Midbrain (tissue), 1 donor: ENCODE results near the gene GSE1.
A peak's percentile ranks its signal among the peaks of the same experiment; 100 is the strongest.

Experiments
- DNase-seq: peaks from one replicate; lab custom pipeline; 2025; lab: John Stamatoyannopoulos, UW

The GSE1 gene

DNA sequence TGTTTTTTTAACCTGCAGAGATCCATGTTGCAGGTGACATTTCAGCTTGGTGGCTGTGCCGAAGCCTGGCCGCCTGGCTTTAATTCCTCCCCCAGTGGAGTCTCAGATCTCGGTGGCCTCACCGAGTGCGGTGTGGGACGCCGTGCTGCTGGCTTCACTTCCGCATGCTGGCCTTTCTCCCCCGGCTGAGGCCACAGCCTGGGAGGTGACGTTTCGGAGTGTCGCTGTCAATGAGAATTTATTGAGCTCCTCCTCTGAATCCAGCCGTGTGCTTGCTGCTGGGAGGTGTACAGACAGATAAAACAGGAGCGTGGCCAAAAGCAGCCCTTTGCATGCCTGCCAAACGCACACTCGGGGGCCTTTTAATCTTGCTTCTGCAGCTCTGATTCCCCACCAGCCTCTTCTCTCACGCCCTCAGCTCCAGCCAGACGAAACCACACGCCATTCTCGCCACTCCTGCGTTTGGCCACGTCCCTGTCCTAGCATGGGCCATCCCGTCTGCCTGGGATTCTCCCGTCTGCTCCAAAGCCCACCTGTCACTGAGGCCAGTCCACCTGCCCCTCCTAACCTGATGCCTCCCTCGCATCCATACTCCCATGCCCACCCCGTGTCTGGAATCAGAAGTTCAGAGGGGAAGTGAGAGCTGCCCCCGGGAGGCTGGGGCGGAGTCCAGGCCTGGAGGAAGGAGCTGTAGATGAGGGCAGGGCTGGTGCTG, 3.6 kb downstream of the GSE1 start:
- DNase-seq: peak; percentile 21

DNA sequence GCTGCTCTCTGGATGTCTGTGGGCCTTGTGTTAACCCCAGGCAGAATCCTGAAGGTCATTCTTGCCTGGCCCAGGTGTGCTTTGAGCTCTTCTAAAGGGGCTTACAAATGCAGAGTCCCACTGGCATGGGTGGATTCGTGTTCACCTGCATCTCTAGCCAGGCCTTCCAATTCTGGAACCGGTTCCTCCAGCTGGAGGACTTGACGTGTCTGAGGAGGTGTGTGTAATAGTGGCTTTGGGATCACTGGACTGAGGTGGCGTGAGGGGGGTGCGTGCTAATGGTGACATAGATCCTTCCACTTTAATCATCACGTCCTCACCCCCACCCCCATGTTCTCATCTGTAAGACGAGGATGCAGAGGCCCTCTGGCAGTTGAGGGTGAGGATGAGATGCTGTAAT, 4.8 kb downstream of the GSE1 start:
- no peak for DNase-seq

- no peak for DNase-seq
Measured at GRCh38 chr16:85618521-85618920, 5.4 kb downstream of the GSE1 start.

GRCh38 chr16:85619101-85619891, 6.2 kb downstream of the GSE1 start:
- DNase-seq: no peak

GRCh38 chr16:85620374-85620773, 7.3 kb downstream of the GSE1 start:
- no peak for DNase-seq

GRCh38 chr16:85621698-85622428, 8.7 kb downstream of the GSE1 start:
- no peak for DNase-seq

DNA sequence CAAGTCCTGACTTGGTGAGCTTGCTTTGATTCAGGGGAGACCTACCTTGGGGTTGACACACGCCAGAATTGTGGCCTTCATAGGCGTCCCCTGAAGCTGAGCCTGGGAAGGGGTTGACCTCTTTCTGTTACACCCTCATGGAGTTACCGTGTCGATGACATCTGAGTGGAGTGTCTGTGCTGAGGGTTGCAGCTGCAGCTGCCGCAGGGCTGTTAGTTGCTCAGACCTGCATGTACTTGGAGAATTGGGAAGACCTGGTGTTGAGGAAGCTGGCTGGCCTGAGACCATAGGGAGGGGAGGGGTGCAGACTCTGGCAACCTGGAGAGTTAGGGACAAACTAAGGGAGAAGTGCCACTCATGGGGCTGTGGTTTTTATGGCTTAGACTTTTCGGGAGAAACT, 9.6 kb downstream of the GSE1 start:
- DNase-seq: no peak

GRCh38 chr16:85623250-85623649, 10.1 kb downstream of the GSE1 start:
- no peak for DNase-seq

- no peak for DNase-seq
Measured at GRCh38 chr16:85623997-85624601, 11.0 kb downstream of the GSE1 start.

DNA sequence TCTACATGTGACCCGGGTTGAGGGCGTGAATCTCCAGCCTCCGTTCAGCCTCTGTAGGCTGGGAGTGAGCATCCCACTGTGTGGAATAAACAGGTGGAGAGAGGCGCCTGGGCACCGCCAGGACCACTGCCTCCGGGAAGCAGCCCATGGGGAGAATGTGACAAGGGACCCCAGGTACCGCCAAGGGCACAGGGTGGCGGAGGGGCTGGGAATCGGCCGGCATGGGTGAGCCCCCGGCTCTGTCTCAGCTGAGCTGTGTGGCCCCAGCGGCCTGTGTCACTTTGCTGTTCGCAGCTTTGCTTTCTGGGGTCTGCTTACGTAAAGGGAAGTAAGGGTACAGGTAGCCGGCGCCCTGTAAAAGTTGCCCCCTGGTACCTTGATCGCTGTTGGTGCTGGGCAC, 11.5 kb downstream of the GSE1 start:
- DNase-seq: no peak

DNA sequence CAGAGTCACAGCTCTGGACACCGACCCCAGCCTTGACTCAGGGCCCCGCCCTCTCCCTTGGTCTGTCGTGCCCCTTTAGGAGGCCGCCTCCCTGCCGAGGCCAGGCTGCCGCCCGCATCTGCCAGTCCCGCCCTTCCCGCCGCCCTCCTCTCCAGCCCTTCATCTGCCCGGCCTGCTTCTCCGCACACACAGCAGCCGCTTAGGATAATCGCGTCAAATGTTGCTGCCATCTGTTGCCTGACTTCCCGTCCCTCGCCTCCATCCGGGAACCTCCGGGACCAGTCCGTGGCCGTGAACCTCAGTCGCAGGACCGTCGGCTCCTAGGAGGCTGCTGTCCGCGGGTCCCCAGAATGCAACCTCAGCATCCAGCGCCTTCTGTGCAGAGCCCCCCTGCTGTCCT, 11.9 kb downstream of the GSE1 start:
- no peak for DNase-seq

GRCh38 chr16:85625485-85626117, 12.5 kb downstream of the GSE1 start:
- no peak for DNase-seq

- DNase-seq: no peak
Measured at GRCh38 chr16:85626191-85626981, 13.3 kb downstream of the GSE1 start.

DNA sequence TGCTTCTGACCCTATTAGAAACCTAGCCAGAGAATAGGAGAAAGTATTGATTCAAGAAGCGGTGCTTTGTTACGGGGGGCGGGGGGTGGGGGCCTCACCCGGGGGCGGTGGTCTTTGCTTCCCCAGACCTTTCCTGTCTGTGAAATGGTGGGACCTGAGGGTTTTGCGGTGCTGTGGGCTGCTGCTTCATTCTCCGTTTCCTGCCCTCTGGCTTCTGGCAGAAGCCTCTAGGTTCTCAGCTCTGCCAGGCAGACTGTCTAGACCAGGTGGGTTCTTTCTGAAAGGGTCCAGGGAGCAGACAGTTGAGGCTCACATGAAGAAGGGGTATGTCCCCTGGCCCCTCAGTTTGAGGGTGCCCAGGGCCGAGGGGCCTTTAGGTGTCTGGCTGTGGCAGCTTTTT, 14.0 kb downstream of the GSE1 start:
- no peak for DNase-seq

DNA sequence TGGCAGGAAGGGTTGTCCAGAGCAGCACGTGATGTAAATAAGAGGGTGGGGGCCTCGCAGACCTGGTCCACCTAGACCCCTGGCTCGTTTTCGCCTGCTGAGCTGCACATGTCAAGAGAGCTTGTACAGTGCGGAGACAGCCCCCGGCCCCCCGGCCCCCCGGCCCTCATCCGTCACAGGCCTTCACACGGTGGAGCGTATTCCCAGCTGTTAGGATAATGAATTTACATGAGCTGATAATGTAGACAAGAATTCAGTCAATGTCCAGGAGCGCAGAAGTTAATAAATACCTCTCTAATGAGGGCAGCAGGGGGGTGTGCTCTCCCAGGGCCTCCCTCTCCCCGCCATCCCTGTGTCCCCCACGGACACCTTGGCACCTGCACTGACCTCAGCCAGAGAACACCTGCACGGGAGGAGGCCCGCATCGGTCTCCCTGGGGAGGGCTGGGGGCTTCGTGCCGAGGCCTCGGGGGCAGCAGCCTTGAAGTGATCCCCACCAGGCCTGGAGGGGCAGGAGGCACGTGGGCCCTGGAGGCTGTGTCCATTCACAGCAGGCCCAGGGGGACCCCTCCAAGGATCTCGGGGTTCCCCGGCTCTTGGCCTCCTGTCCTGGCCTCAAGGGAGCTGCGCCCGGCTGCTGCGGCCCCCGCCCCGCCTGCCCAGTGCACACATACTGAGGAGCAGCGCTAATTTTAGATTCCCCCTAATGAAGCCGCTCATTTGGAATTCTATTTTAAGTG, 14.6 kb downstream of the GSE1 start:
- no peak for DNase-seq

GRCh38 chr16:85628265-85628556, 15.1 kb downstream of the GSE1 start:
- DNase-seq: no peak

DNA sequence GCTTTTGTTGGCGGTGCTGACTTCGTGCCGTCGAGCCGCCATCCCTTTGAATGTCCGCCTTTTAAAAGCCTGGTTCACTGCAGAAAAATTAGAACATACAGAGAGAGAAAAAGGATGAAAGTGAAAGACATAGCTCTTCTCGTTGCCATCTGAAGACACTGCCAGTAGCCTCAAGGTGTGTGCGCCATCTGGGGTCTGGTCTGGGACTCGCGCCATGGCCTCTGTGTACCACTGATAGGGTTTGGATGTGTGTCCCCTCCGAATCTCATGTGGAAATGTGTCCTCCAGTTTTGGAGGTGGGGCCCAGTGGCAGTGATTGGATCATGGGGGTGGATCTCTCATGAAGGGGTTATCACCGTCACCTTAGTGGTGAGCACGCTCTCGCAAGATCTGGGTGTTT, 15.5 kb downstream of the GSE1 start:
- no peak for DNase-seq

DNA sequence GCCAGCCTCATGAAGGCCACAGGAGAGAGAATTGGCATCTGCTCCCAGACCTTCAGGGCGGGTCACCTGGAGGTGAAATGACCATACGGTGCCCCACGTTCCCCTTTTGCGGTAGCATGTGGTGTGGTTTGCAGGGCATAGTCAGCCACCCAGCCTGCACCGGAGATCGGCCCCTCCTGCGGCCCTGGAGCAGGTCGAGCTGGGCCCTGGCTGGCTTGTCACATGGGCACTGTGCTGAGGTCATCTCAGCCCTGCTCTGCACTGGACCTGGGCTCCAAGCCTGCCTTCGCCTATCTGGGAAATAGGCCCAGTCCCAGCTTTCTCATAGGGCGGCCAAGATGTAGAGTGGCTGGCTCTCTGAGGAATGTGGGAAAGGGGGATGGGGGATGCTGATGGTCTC, 16.2 kb downstream of the GSE1 start:
- DNase-seq: no peak

DNA sequence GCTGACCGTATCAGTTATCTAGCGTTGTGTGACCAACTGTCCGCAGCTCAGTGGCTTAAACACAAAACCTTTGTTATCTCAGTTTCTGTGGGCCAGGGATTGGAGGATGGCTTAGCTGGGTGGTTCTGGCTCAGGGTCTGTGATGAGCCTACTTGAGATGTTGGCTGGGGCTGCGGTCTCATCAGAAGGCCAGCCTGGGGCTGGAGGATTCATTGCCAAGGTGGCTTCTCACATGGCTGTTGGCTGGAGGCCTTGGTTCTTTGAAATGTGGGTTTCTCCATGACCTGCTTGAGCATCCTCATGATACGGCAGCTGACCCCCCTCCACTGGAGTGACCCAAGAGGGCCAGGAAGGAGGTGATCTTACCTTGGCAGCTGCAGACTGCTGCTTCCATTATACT, 16.7 kb downstream of the GSE1 start:
- DNase-seq: no peak

- no peak for DNase-seq
Measured at GRCh38 chr16:85631230-85631629, 18.1 kb downstream of the GSE1 start.
